ENCODE measurements around the gene SLC7A4.

The SLC7A4 gene

GRCh38 chr22:20996598-20997535 lies 35.5 kb downstream of the SLC7A4 start:
- no peak for DNase-seq

GRCh38 chr22:20996031-20996410 lies 36.3 kb downstream of the SLC7A4 start:
- DNase-seq, result no peak

GRCh38 chr22:20995329-20996030 lies 36.9 kb downstream of the SLC7A4 start:
- no peak for DNase-seq

- DNase-seq, result no peak
Measured at GRCh38 chr22:20994902-20995241, 37.5 kb downstream of the SLC7A4 start.

DNA sequence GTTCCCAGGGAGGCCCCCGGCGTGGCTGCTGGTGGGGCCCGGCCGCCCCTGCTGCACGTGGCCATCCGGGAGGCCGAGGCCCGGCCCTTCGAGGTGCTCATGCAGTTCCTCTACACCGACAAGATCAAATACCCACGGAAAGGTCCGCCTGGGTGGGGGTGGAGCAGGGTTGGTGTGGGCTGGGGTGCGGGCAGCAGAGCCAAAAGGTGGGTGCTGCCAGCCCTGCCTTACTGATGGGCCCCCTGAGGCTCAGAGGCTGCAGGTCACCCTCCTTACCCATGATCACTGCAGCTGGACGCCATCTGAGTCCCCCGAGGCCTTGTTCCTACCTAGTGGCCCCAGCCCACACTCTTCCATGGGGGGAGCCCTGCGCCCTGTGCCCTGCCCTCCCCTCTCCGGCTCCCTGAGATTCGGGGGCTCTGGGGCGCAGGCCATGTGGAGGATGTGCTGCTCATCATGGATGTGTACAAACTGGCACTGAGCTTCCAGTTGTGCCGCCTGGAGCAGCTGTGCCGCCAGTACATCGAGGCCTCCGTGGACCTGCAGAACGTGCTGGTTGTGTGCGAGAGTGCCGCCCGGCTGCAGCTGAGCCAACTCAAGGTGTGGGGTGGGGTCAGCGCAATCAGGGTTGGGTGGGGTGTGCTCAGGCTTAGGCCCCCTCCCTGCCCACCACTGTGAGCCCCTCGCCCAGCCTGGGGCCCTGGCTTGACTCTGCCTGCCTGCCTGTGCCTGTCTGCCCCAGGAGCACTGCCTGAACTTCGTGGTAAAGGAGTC lies 38.0 kb downstream of the SLC7A4 start:
- DNase-seq, result no peak

- DNase-seq, result no peak
Measured at GRCh38 chr22:20993304-20994127, 38.8 kb downstream of the SLC7A4 start.

DNA sequence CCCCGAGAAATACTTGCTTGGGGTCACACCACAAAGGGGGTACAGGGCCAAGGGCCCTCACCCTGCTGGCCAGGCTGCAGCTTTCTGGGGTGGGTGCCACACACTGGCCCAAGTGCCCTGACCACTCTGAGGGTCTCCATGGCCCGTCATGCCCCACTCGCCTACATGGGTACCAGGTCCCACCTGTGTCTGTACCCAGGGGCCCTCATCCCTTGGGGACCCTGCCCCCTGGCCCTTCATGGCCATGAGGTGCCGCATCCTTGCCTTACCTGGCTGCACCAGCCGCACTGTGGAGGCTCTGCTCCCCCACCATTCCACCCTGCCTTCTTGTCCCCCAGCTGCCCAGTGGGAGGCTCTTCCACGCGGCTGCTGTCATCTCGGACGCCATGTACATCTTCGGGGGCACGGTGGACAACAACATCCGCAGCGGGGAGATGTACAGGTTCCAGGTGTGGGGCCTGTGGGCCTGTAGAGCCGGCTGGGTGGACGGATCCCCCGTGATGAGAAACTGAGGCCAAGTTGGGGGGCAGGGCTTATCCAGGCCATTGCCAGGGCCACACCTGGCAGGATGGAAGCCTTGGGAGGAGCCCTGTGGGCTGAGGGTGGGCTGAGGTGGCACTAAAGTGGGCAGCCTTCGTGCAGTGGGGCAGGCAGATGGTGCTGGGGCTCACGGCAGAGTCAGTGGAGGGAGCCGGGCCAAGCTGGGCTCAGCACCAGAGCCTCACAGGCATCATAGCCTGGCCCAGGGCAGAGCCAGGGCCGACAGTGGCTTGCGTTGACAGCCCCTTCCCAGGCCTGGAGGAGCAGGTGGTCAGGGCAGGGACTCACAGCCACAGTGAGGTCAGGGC lies 39.7 kb downstream of the SLC7A4 start:
- DNase-seq, result no peak

DNA sequence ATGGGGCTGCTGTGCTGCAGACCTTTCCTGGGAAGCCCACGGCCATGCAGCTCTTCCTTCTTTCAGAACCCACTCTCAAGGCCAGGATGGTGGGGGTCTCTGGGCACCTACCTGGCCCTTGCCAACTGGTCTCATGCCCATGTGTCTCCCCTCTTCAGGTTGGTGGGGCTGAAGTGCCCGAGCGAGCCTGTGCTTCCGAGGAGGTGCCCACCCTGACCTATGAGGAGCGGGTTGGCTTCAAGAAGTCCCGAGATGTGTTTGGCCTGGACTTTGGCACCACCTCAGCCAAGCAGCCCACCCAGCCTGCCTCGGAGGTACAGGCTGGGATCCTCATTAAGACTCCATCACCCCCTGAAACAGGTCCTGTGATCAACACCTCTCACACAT lies 40.3 kb downstream of the SLC7A4 start:
- no peak for DNase-seq

DNA sequence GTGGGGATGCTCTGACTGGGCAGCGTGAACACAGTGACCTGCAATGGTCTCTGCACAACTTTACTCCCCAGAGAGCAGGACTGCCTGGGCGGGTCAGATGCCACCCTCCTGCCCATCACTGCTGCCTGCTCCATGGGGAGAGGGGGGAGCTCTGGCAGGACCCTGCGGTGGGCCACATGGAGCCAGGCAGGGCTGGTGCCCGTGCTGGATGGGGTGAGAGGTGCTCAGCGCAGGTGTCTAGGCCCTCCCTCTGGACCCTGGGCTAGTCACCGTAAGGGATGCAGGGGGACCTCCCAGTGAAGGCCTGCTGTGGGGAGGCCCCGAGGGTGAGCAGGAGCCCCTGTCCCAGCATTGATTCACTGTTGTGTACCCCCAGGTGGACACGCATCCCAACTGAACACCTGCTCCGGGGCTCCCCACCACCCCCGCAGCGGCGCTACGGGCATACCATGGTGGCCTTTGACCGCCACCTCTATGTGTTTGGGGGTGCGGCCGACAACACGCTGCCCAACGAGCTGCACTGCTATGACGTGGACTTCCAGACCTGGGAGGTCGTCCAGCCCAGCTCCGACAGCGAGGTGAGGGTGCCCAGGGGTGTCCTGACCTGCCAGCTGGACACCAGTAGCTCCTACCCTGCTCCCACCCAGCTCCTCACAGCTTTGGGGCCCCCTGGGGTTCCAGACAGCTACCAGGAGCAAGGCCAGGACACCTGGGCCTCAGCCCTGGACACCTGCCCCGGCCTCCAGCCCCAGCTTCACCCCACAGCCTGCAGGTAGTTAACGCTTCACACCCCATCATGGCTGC lies 40.9 kb downstream of the SLC7A4 start:
- no peak for DNase-seq

DNA sequence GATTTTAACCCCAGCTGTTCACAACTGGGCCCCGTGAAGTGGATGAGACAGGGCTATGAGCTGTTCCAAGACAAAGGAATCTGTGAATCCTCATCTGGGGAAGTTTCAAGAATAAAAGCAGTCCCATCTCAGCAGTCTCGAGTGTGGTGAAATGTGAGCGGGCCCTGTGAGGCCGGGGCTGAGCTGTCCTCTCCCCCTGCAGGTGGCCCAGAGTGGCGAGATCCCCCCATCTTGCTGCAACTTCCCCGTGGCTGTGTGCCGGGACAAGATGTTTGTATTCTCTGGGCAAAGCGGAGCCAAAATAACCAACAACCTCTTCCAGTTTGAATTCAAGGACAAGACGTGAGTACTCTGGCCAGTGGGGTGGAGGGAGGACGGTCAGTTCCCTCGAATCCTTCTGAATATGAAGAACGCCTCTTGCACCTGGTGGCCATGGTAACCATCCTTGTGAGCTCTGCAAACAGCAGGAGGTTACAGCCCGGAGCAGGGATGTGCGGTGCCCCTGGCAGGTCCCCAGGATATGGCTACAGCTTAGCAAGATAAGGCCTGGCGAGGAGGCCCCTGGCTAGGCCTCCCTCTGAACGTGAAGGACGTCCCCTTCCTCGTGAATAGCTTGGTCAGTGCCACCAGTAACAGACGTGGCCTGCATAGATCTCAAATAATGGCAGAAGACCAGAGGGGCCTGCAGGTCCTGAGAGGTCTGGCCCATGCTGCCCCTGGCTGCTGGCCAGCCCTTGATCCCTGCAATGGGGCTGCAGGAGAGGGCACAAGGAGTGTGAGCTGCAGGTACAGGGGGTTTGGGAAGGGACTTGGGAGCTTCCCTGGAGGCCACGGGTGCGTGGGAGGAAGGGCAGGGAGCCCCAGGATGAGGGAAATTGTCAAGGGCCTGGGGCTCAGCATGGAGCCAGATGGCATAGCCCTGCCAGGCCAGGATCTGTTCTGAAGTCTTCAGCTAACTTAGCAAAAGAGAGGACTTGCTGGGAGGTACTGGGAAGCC lies 41.9 kb downstream of the SLC7A4 start:
- no peak for DNase-seq

DNA sequence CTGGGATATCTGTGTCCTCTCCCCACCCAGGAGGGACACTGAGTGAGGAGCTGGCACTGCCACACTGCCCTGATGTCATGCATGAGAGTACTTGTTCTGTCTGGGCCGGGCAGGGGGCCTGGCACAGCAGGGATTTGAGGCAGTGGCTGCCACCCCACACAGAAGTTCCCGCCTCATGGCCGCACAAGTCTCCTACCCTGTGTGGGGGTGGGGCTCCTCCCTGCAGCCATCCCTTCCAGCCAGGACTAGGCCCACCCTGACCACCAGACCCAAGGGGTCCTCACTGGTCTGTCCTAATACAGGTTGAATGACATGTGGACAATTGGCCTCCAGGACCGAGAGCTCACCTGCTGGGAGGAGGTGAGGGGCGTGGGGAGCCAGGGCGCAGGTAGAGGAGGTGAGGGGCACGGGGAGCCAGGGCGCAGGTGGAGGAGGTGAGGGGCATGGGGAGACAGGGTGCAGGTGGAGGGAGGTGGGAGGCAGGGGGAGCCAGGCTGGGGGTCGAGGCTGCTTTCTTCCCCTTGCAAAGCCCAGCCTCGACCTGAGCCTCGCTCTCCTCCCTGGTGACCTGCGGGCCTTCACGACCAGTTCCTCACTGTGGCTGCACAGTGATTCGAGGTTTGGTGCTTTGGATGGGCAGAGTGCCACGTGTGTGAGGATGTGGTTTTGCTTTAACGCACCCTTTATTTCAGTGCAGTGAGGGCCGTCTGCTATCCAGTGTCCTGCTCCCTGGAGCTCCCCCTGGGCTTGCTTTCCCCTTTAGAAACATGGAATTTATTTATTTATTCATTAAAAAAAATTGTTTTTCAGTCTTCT lies 42.8 kb downstream of the SLC7A4 start:
- no peak for DNase-seq

DNA sequence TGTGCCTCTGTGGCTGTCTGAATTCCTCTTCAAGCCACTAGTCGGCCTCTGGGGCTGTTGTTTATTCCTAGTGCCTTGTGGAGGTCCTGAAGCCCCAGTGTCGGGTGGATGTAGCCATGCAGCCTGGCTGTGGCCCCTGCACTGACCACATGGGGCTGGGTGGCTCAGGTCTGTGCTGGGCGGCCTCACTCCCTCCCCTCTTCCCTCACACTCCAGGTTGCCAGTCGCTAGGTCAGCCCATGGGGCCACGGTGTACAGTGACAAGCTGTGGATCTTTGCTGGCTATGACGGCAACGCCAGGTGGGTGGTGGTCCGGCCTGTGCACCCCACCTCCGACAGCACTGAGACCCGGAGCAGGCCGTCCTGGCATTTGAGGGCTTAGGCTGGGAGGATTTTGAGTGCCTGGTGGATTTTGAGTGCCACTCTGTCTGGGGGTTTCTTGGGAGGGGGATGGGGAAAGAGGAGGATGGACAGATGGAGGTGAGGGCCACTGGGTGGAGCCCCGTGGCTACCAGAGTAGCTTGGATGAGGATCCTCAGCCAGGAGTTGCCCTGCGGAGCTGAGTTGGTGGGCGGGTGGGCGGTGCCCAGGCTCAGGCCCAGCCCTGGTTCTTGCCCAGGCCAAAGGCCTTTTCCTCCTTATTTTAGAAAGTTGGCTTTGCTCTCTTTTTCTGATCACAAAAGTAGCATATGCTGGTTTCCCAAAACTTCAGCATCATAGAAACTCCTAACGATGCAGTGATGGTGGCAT lies 43.6 kb downstream of the SLC7A4 start:
- no peak for DNase-seq

GRCh38 chr22:20987375-20987774 lies 45.0 kb downstream of the SLC7A4 start:
- no peak for DNase-seq

DNA sequence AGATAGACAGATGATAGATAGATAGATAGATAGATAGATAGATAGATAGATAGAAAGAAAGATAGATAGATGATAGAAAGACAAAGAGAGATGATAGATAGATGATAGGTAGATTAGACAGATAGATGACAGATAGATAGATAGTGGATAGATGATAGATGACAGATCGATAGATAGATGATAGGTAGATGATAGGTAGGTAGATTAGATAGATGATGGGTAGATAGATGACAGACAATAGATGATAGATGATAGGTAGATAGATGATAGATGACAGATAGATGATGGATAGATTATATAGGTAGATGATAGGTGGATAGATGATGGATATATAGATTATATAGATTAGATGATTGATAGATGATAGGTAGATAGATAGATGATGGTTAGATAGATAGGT lies 46.0 kb downstream of the SLC7A4 start:
- no peak for DNase-seq

DNA sequence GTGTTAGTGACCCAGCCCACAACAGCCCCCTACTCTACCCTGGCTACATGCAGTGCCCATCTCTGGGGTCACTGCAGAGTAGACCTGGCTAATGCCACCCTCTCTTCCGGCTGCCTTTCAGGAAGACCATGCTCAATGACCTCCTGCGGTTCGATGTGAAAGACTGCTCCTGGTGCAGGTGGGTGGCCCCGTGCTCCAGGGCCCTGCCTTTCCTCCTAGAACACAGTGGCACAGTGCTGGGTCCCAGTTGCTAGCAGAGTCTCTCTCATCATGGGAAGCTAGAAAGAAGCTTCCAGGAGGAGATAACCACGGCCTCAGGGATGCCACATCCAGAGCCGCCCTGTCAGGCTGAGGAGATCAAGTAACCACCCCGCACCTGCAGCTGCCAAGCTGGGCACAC lies 46.6 kb downstream of the SLC7A4 start:
- no peak for DNase-seq

DNA sequence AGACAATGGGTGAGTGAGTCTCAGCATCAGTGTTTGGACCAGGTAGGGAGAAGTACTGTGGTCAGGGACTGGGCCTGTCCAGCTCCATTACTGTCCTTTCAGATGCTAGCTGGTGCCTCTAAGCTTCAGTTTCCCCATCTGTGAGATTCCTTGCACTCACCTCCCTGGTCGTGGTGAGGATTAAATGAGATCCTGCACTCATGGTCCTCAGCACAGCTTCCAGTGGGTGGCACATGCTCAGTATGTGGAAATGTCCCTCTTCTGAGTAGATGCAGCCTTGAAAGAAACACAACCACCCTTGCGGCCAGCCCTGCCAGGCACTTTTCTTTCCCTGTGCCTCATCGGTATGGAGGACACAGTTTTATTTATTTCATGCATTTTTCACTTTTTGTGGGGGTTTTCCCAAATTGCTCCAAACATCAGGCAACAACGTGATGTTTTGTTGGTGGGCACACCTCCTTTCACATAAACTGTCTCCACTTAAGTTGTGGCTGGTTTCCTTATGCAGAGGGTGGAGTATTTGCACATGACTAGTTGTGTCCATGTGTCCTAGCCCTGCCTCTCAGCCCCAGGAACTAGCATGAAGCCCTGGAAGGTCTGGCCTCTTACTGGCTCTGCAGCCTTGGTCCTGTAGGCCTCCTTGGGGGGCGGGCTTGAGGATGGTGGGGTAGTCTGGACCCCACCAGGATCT lies 49.1 kb downstream of the SLC7A4 start:
- no peak for DNase-seq

DNA sequence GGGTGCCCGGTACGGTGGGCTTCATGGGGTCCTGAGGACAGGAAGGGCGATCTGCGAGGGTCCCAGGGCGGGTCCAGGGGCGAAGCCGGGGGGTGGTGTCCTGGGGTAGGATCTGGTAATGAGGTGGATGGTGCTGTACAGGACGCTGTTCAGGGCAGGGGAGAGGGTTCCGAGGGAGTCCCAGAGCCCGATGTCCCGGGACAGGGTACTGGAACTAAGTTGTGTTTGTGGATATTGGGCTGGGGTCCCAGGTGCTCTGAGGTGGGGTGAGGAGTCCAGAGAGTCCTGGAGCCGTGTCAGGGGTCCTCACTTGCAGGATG lies 49.8 kb downstream of the SLC7A4 start:
- no peak for DNase-seq

Measured in CD4-positive, alpha-beta T cell treated with Interleukin-17A for 4 hours (primary cell).